ENCODE results near the gene SULT1A2.

- no peak for TF ChIP-seq GATAD1 (CRISPR knock-in tag; IDR thresholded peaks at IDR 0.05)
- TF ChIP-seq MED8 (CRISPR knock-in tag; IDR thresholded peaks at IDR 0.05; ENCODE audit: insufficient replicate concordance) = no peak
- no peak for TF ChIP-seq NFATC3 (CRISPR knock-in tag; IDR thresholded peaks at IDR 0.05)
- no peak for TF ChIP-seq USF2 (IDR thresholded peaks at IDR 0.05; ENCODE audit: low read depth, low read length)
- no peak for TF ChIP-seq USF2 (CRISPR knock-in tag; IDR thresholded peaks at IDR 0.05; ENCODE audit: borderline replicate concordance)
- no peak for TF ChIP-seq HMG20B (CRISPR knock-in tag; conservative IDR thresholded peaks at IDR 0.05)
- no peak for TF ChIP-seq E2F5 (CRISPR knock-in tag; conservative IDR thresholded peaks at IDR 0.05)
- TF ChIP-seq ZNF468 (CRISPR knock-in tag; IDR thresholded peaks at IDR 0.05) = no peak
- TF ChIP-seq ZNF557 (CRISPR knock-in tag; IDR thresholded peaks at IDR 0.05) = no peak
- TF ChIP-seq ZMAT5 (CRISPR knock-in tag; IDR thresholded peaks at IDR 0.05; ENCODE audit: borderline replicate concordance, low read depth) = no peak
- no peak for TF ChIP-seq ADNP (CRISPR knock-in tag; IDR thresholded peaks at IDR 0.05)
Observed at GRCh38 chr16:28554634-28555423, 42.0 kb downstream of the SULT1A2 start.
